K562 (cell line): ENCODE data around the gene NPEPL1. TPM values are rescaled to one million over a fixed set of nuclear protein-coding genes. Genes with fewer than 3 reads are reported as not detected.

ENCODE experiments used
- MTA3 ChIP-seq: fragments of 450-650 bp; formaldehyde crosslinking; IDR thresholded peaks from 2 replicates; pipeline ENCODE4 v1.6.1; 2017; ENCODE audit warnings: mild to moderate bottlenecking, borderline replicate concordance
- ZEB2 ChIP-seq: fragments of 450-650 bp; IDR thresholded peaks from 2 replicates; pipeline ENCODE4 v1.6.1; 2016
- ZNF445 ChIP-seq: fragments of 250-450 bp; sonication (Bioruptor Pico); IDR thresholded peaks from 2 replicates; pipeline ENCODE4 v1.4.0; 2020; ENCODE audit warnings: low read depth, mild to moderate bottlenecking, moderate library complexity
- polyA plus RNA-seq, 8 experiments: library from polyadenylated mRNA; depleted of rRNA in 4 of 8; stranded (reverse) in 5 of 8; unstranded in 3 of 8; fragments of >200 nt; fragmentation: Nextera tagmentation in 2 of 8; fragmentation: Illumina TruSeq in 1 of 8; extraction: Ambion mirVana in 2 of 8; extraction: Trizol in 1 of 8; gene quantifications; 2 replicates each; pipeline versions ENCODE4 v1.2.1 to v1.2.3, GENCODE V29; 2011 to 2014; ENCODE audit warnings: inconsistent platforms in 1 of 8, missing spikeins in 1 of 8
- total RNA-seq, 7 experiments: library from RNA; depleted of rRNA in 6 of 7; stranded (reverse); fragments of >200 nt in 6 of 7; fragmentation: Illumina TruSeq in 2 of 7; extraction: Trizol in 2 of 7; gene quantifications; 2 replicates each; pipeline versions ENCODE4 v1.2.1 to v1.2.3, GENCODE V29; 2011 to 2021; ENCODE audit warnings: low replicate concordance in 1 of 7
- TF ChIP-seq, protein P1 (sequence below), 2 experiments: fragments of 450-650 bp; IDR thresholded peaks; 2 replicates each; pipeline ENCODE4 v1.6.1; 2016; ENCODE audit warnings: mild to moderate bottlenecking in 2 of 2, borderline replicate concordance in 1 of 2, low read depth in 1 of 2, moderate library complexity in 1 of 2
- TF ChIP-seq, protein P2 (sequence below): fragments of 250-450 bp; sonication (Bioruptor Pico); IDR thresholded peaks from 2 replicates; pipeline ENCODE4 v1.8.0; 2022; ENCODE audit warnings: inconsistent platforms, mild to moderate bottlenecking, moderate library complexity, borderline replicate concordance
- TF ChIP-seq, protein P3 (sequence below): sonication (generic); formaldehyde crosslinking; IDR thresholded peaks from 2 replicates; pipeline ENCODE4 v1.8.0; 2022; ENCODE audit warnings: mild to moderate bottlenecking, missing genetic modification reagents
- TF ChIP-seq, protein P4 (sequence below), 2 experiments: IDR thresholded peaks in 1 of 2; conservative IDR thresholded peaks in 1 of 2; 2 replicates each; pipeline ENCODE4 v1.6.1; 2016; ENCODE audit warnings: low read depth in 2 of 2, mild to moderate bottlenecking in 1 of 2, missing compliant biosample characterization in 1 of 2, missing genetic modification characterization in 1 of 2, moderate library complexity in 1 of 2

The NPEPL1 gene
- total and polyA plus RNA-seq, 9 of the 15 experiments (the other 6 are each of a cell fraction or from before 2014, with no cell fraction given): 0.04 to 5.6 (median 0.94) TPM

DNA sequence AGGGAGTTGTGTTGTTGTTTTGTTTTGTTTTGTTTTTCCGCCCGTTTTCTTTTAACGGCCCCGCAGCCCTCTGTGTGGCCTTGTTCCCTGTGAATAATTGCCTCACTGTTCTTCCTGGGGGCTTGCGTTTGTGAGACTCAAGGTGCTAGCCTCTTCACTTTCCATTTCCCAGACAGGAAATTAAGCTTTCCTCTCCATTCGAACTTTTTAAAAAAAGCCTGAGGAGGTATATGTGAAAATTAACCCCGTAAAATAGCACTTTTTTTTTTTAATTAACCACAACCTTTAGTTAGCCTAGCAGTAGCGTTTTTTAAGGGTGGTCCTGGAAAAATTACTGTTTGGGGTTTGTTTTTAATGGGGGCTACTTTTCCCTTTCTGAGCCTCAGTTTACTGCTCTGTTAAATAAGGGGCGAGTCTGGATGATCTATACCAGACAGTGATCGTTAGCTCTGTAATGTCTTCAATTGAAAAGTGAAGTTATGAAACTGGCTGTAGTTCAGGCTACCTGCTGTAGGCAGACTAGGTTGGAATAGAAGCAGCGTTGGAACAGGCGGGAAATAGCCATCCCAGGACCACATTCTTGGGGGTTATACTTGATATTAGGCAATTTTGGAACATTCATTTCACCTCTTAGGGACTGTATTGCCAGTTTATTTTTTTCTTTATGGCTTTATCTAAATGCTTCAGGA lies 39.9 kb upstream of the NPEPL1 start (continued):
- TF ChIP-seq, protein P1, sequence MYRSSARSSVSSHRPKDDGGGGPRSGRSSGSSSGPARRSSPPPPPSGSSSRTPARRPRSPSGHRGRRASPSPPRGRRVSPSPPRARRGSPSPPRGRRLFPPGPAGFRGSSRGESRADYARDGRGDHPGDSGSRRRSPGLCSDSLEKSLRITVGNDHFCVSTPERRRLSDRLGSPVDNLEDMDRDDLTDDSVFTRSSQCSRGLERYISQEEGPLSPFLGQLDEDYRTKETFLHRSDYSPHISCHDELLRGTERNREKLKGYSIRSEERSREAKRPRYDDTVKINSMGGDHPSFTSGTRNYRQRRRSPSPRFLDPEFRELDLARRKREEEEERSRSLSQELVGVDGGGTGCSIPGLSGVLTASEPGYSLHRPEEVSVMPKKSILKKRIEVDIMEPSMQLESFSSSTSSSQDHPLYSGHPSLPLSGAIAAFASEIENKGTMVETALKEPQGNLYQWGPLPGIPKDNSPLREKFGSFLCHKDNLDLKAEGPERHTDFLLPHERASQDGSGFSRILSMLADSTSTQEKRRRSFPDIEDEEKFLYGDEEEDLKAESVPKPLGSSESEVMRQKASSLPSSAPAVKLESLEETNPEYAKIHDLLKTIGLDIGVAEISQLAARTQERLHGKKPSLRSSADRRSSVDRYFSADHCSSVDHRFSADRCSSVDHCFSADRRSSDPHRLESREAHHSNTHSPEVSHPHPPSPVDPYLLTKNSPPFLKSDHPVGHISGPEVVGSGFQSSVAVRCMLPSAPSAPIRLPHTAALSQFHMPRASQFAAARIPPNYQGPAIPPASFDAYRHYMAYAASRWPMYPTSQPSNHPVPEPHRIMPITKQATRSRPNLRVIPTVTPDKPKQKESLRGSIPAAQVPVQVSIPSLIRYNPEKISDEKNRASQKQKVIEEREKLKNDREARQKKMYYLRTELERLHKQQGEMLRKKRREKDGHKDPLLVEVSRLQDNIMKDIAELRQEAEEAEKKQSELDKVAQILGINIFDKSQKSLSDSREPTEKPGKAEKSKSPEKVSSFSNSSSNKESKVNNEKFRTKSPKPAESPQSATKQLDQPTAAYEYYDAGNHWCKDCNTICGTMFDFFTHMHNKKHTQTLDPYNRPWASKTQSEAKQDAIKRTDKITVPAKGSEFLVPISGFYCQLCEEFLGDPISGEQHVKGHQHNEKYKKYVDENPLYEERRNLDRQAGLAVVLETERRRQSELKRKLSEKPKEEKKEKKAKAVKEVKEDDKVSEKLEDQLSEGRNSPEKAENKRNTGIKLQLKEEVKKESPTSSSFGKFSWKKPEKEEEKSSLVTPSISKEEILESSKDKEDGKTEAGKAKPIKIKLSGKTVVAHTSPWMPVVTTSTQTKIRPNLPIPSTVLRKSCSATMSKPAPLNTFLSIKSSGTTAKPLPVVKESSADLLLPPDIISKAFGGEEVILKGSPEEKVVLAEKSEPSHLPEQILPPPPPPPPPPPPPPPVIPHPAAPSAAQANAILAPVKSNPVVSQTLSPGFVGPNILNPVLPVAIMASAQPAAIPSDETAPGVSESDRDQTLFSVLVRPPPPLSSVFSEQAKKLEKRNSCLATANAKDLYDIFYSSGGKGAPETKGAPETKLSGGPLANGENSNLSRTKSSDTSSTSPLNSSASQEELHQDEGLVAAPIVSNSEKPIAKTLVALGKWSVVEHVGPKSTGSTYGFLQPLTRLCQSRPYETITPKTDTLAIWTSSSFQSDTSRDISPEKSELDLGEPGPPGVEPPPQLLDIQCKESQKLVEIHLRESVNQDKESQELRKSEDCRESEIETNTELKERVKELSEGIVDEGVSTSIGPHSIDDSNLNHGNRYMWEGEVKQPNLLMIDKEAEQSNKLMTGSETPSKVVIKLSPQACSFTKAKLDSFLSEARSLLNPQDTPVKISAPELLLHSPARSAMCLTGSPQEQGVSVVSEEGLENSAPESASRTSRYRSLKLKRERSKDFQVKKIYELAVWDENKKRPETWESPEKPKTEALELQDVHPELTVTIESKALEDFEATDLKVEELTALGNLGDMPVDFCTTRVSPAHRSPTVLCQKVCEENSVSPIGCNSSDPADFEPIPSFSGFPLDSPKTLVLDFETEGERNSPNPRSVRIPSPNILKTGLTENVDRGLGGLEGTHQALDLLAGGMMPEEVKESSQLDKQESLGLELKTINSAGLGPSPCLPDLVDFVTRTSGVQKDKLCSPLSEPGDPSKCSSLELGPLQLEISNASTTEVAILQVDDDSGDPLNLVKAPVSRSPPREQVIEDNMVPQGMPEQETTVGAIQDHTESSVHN (IDR thresholded peaks at IDR 0.05; ENCODE audit: borderline replicate concordance in 1 of 2, low read depth in 1 of 2): 0 out of 4 replicates have a peak, but pooled peaks of 1 of the 2 experiments have one; percentile 2
- no peak for TF ChIP-seq ZEB2
- TF ChIP-seq MTA3: no peak
- TF ChIP-seq, protein P2, sequence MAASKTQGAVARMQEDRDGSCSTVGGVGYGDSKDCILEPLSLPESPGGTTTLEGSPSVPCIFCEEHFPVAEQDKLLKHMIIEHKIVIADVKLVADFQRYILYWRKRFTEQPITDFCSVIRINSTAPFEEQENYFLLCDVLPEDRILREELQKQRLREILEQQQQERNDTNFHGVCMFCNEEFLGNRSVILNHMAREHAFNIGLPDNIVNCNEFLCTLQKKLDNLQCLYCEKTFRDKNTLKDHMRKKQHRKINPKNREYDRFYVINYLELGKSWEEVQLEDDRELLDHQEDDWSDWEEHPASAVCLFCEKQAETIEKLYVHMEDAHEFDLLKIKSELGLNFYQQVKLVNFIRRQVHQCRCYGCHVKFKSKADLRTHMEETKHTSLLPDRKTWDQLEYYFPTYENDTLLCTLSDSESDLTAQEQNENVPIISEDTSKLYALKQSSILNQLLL: no peak
- TF ChIP-seq, protein P3, sequence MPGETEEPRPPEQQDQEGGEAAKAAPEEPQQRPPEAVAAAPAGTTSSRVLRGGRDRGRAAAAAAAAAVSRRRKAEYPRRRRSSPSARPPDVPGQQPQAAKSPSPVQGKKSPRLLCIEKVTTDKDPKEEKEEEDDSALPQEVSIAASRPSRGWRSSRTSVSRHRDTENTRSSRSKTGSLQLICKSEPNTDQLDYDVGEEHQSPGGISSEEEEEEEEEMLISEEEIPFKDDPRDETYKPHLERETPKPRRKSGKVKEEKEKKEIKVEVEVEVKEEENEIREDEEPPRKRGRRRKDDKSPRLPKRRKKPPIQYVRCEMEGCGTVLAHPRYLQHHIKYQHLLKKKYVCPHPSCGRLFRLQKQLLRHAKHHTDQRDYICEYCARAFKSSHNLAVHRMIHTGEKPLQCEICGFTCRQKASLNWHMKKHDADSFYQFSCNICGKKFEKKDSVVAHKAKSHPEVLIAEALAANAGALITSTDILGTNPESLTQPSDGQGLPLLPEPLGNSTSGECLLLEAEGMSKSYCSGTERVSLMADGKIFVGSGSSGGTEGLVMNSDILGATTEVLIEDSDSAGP (CRISPR knock-in tag): no peak
- no peak for TF ChIP-seq ZNF445 (CRISPR knock-in tag)
- TF ChIP-seq, protein P4, sequence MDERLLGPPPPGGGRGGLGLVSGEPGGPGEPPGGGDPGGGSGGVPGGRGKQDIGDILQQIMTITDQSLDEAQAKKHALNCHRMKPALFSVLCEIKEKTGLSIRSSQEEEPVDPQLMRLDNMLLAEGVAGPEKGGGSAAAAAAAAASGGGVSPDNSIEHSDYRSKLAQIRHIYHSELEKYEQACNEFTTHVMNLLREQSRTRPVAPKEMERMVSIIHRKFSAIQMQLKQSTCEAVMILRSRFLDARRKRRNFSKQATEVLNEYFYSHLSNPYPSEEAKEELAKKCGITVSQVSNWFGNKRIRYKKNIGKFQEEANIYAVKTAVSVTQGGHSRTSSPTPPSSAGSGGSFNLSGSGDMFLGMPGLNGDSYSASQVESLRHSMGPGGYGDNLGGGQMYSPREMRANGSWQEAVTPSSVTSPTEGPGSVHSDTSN (CRISPR knock-in tag; IDR thresholded peaks at IDR 0.05; ENCODE audit: low read depth): no peak
- TF ChIP-seq, protein P4 (tag; conservative IDR thresholded peaks at IDR 0.05; ENCODE audit: low read depth): no peak
